T-helper 22 cell (primary cell): Measurements from ENCODE around the gene COL8A2.

Experiments
- DNase-seq: peaks from one replicate; pipeline ENCODE4 v3.0.0-alpha.2; 2020; ENCODE audit warnings: low read depth

The COL8A2 gene

GRCh38 chr1:36136535-36136934 lies 11.5 kb upstream of the COL8A2 start:
- no peak for DNase-seq

GRCh38 chr1:36135796-36136195 lies 10.8 kb upstream of the COL8A2 start:
- no peak for DNase-seq

GRCh38 chr1:36135330-36135667 lies 10.3 kb upstream of the COL8A2 start:
- DNase-seq = no peak

GRCh38 chr1:36134505-36135329 lies 9.7 kb upstream of the COL8A2 start:
- DNase-seq = no peak

- no peak for DNase-seq
These were observed 9.0 kb upstream of the COL8A2 start for GRCh38 chr1:36134031-36134430.

- DNase-seq = no peak
These were observed 8.5 kb upstream of the COL8A2 start for GRCh38 chr1:36133484-36133883.

GRCh38 chr1:36132029-36132428 lies 7.0 kb upstream of the COL8A2 start:
- DNase-seq = no peak

- no peak for DNase-seq
These were observed 3.8 kb upstream of the COL8A2 start for GRCh38 chr1:36128905-36129206.

- no peak for DNase-seq
These were observed 3.3 kb upstream of the COL8A2 start for GRCh38 chr1:36128126-36128904.

- DNase-seq = no peak
These were observed 1.9 kb upstream of the COL8A2 start for GRCh38 chr1:36126797-36127500.

- no peak for DNase-seq
These were observed 1.1 kb upstream of the COL8A2 start for GRCh38 chr1:36126005-36126716.

GRCh38 chr1:36124404-36125128 lies 456 bp downstream of the COL8A2 start:
- DNase-seq = no peak

GRCh38 chr1:36123356-36123755 lies 1.7 kb downstream of the COL8A2 start:
- no peak for DNase-seq

- DNase-seq = no peak
These were observed 2.7 kb downstream of the COL8A2 start for GRCh38 chr1:36122062-36123030.

GRCh38 chr1:36119456-36119855 lies 5.6 kb downstream of the COL8A2 start:
- DNase-seq = no peak

- no peak for DNase-seq
These were observed 6.4 kb downstream of the COL8A2 start for GRCh38 chr1:36118447-36119204.

GRCh38 chr1:36116901-36117300 lies 8.1 kb downstream of the COL8A2 start:
- no peak for DNase-seq

- no peak for DNase-seq
These were observed 9.1 kb downstream of the COL8A2 start for GRCh38 chr1:36115931-36116330.

GRCh38 chr1:36115200-36115669 lies 9.8 kb downstream of the COL8A2 start:
- DNase-seq = no peak

- DNase-seq = no peak
These were observed 10.7 kb downstream of the COL8A2 start for GRCh38 chr1:36114371-36114770.
